HG02885 (cell line): ENCODE measurements around the gene SIK2.
"Not testable (repeated sequence)": the region's sequence is repeated elsewhere in the genome, so short reads cannot be mapped to it uniquely, and the experiment has no call there.

Experiments used
- ATAC-seq: cut with Tn5 transposase; IDR thresholded peaks from one replicate; pipeline ENCODE4 v1.9.1; 2021; ENCODE audit warnings: mild to moderate bottlenecking; ENCODE audit not compliant: unreplicated experiment, poor library complexity

Gene SIK2

DNA sequence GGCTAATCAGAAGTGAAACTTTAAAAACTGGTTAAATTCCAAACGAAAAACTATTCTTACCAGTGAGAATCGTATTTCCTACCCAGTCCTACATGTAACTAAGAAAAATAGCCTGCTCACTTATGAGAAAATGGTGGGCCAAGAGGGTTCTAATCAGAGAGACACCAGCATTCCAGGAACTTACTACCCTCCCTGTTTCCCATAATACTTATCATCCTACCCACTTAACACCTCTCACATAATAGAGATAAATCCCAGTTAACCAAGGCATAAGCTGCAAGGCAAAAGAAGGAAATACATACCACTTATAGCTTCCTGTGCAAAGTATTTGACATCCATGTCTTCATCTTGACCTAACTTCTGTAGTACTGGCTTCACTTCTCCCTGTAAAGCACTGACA, 139.5 kb downstream of the SIK2 start:
- ATAC-seq = no peak

- ATAC-seq = no peak
Observed at GRCh38 chr11:111743700-111744099, 141.5 kb downstream of the SIK2 start.

DNA sequence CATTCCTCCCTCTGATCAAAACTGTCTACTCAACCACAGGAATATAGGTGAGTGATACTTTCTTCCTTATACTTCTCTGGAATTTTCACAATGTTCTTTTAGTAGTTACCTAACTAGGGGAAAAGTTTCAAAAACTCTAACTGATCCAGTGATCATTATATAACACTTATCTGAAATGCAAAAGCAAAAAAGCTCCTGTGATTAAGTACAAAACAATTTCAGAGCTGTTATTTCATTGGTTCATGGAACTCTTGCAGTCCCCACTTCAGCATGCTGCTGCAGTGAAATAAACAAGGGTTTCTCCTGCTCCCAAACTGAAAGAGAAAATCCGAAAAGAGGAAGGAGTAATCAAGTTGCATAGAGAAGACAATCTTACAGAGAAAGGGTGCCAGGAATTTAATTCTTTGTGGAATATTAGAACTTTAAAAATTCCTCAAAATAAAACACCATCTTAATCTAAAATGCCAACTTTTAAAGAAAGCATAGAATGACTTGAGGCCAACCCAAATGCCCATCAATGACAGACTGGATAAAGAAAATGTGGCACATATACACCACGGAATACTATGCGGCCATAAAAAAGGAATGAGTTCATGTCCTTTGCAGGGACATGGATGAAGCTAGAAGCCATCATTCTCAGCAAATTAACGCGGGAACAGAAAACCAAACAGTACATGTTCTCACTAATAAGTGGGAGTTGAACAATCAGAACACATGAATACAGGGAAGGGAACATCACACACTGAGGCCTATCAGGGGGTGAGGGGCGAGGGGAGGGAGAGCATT, 143.7 kb downstream of the SIK2 start:
- no peak for ATAC-seq

DNA sequence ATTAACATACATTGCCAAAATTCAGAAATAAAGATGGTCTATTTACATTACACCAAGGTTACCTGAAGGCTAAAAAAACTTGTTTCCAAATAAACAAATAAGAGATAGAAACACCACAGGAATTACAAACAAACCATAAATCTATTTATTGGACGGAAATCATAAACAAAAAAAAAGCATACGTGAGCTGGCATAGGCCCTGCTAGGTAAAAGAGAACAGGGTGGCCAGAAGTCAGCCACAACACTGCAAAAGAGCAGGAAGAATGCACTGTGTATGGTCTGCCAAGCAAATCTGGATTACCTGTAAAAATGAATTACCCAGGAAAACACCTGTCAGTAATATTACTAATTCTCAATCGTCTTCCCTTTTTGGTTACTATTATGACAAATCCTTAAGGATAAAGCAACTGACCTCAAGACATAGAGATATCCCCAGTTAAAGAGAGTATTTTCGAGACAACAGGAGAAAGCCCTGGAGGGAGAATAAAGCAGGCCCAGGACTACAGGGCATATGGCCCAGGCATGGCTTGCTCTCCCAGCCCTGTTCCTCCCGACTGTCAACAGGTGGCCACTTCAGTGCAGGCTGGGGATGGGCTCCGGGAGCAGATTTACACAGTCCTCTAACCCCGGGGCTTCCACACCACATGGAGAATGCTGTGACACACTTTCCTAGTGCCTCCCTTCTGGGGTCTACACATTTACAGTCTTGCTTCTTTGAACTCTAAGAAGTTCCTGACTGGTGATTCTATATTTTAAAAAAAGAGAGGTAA, 146.0 kb downstream of the SIK2 start:
- no peak for ATAC-seq

DNA sequence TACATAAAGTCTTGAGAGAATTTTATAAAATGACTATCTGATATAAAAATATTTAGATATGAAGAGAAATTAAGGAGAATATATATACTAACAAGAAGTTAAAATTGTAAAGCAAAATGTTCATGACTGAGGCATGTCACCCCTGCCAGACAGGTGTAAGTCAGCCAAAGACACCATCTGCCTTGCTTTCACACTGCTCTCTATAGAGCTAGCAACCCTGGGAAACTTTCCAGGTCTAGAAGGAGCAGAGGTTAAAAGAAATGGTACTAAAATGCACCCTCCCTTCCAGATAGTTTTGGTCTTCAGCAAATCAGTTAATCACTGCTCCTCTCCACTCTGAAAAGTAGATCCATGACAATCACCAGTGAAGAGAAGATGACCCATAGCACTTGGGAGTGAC, 147.4 kb downstream of the SIK2 start:
- no peak for ATAC-seq

DNA sequence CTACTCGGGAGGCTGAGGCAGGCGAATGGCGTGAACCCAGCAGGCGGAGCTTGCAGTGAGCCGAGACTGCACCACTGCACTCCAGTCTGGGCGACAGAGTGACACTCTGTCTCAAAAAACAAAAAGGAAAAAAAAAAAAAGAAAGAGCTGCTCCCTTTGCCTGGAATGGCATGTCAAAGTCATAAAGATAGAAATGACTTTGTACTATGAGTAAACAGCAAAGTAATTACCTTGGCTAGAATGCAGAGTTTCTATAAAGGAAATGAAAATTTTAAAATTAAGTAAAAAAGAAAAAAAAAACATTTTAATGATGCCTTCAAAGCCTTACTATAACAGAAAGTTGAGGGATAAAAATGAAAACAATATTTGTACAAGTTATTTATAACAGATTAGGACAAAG, 153.8 kb downstream of the SIK2 start:
- ATAC-seq = no peak

DNA sequence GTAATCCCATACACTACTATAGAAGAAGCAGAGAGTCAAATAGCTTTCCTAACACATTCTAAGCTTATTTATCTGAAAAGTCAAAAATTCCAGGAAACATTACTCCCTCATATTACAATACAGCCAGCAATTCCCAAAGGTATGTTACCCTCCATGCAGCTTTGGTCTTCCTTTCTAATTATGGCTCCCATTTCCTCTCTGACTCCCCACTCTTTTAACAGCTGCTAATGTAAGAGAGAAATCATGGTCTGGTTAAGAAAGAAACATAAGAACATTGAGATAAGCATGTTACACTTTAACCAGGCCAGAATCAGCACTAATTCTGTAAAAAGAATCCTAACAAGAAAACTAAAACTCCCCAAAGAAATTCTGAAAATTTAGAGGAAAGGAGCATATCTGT, 157.1 kb downstream of the SIK2 start:
- no peak for ATAC-seq

GRCh38 chr11:111759778-111760407, 157.6 kb downstream of the SIK2 start:
- ATAC-seq = no peak

- ATAC-seq = no peak
Observed at GRCh38 chr11:111761036-111761435, 158.8 kb downstream of the SIK2 start.

DNA sequence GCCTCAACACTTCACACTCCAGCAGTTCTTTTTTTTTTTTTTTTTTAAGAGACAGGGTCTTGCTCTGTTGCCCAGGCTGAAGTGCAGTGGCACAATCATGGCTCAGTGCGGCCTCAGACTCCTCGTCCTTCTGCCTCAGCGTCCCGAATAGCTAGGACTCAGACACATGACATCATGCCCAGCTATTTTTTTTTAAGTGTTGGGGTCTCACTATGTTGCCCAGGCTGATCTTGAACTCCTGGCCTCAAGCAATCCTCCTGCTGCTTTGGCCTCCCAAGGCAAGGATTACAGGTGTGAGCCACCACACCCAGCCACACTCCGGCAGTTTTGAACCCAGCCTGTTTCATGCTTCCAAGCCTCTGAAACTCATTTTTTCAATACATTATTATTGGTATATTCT, 160.3 kb downstream of the SIK2 start:
- no peak for ATAC-seq

DNA sequence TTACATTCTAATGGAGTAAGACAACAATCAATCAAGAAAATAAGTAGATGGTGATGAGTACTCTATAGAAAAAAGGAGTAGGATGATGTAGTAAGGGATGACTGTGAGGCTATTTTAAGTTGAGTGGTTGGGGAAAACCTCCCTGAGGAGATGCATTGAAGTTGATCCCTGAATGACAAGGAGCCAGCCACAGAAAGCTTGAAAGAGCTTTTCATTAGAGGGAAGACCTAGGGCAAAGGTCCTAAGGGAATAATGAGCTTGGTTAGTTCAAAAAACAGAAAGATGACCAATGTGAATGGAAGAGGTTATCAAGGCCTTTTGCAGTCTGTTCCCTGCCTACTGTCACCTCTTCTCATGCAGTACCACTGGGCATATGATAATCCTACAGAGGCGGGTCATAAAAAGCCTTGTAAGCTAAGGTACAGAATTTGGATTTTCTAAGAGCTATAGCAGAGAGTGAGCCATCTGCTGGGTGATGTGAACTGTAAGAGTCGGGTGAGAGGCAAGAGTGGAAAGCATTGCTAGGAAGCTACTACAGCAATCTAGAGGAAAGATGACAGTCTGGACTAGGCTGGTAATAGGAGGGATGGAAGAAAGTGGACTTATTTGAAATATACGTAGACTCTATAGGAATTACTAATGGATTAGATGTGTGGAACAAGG, 160.9 kb downstream of the SIK2 start:
- no peak for ATAC-seq

- ATAC-seq = no peak
Observed at GRCh38 chr11:111764621-111765020, 162.4 kb downstream of the SIK2 start.

- peak; percentile 42 for ATAC-seq
Observed at GRCh38 chr11:111765320-111765983, 163.2 kb downstream of the SIK2 start.

GRCh38 chr11:111765984-111766833, 164.0 kb downstream of the SIK2 start, which contains the start of gene PPP2R1B:
Gene PPP2R1B, minus strand, starts transcription at chr11:111766389. Its CDS starts 28 bp downstream, at chr11:111766361.
- peak; percentile 94 for ATAC-seq

DNA sequence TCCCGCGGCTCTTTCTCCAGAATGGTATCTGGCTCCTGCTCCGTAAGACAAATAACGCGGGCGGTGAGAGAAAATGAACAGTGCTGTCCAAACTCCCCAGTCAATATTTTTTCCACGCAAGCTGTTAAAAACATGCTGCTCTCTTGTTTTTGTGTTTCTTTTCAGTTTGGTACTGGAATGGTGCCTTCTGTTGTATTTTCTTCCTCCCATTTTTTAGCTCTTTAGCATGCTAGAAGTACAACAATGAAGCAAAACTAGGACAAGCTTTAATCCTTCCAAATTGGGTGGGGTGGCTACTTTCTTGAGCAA, 164.5 kb downstream of the SIK2 start:
- peak; percentile 8 for ATAC-seq

GRCh38 chr11:111770581-111771134, 168.4 kb downstream of the SIK2 start:
- ATAC-seq = no peak

DNA sequence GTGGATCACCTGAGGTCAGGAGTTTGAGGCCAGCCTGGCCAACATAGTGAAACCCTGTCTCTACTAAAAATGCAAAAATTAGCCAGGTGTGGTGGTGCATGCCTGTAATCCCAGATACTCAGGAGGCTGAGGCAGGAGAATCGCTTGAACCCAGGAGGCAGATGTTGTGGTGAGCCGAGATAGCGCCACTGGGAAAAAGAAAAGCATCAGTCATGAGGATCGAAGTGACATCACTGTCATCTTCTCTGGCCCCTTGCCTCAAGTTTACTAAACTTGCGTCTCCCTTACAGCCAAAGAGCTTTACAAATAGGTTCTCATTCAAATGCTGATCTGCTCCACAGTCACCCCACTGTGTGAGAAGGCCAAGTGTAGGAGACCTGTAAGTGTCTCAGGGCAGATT, 169.0 kb downstream of the SIK2 start:
- ATAC-seq = not testable (repeated sequence)

GRCh38 chr11:111772535-111772934, 170.3 kb downstream of the SIK2 start:
- ATAC-seq = no peak
